ENCODE results near the gene TRAPPC10. TPM values are rescaled to one million over a fixed set of nuclear protein-coding genes. Genes with fewer than 3 reads are reported as not detected.

The TRAPPC10 gene
- total RNA-seq, 1 donor: 25.3 TPM

GRCh38 chr21:44027607-44028286, 15.6 kb downstream of the TRAPPC10 start:
- H3K4me3 ChIP-seq (ENCODE audit: low read depth, low read length): no peak overlapping the region
- DNase-seq (ENCODE audit: low read depth): no peak
- TF ChIP-seq CTCF (IDR thresholded peaks at IDR 0.05; ENCODE audit: insufficient read depth, low read length): no peak

- no peak for TF ChIP-seq CTCF (IDR thresholded peaks at IDR 0.05; ENCODE audit: insufficient read depth, low read length)
- no peak for DNase-seq (ENCODE audit: low read depth)
Observed at GRCh38 chr21:44028287-44028659, 16.2 kb downstream of the TRAPPC10 start.

GRCh38 chr21:44029460-44030087, 17.5 kb downstream of the TRAPPC10 start:
- H3K4me3 ChIP-seq (ENCODE audit: low read depth, low read length): no peak overlapping the region
- no peak for TF ChIP-seq CTCF (IDR thresholded peaks at IDR 0.05; ENCODE audit: insufficient read depth, low read length)
- DNase-seq (ENCODE audit: low read depth): no peak

More at GRCh38 chr21:44028287-44028659, 16.2 kb downstream of the TRAPPC10 start:
- H3K4me3 ChIP-seq (ENCODE audit: low read depth, low read length): no peak overlapping the region

- H3K4me3 ChIP-seq (ENCODE audit: low read depth, low read length): no peak overlapping the region
- no peak for TF ChIP-seq CTCF (IDR thresholded peaks at IDR 0.05; ENCODE audit: insufficient read depth, low read length)
- no peak for DNase-seq (ENCODE audit: low read depth)
Observed at GRCh38 chr21:44035244-44035643, 23.1 kb downstream of the TRAPPC10 start.

- DNase-seq (ENCODE audit: low read depth): no peak
- TF ChIP-seq CTCF (IDR thresholded peaks at IDR 0.05; ENCODE audit: insufficient read depth, low read length): no peak
- H3K4me3 ChIP-seq (ENCODE audit: low read depth, low read length): no peak overlapping the region
Observed at GRCh38 chr21:44038063-44038462, 26.0 kb downstream of the TRAPPC10 start.

GRCh38 chr21:44039828-44040227, 27.7 kb downstream of the TRAPPC10 start:
- H3K4me3 ChIP-seq (ENCODE audit: low read depth, low read length): no peak overlapping the region
- no peak for TF ChIP-seq CTCF (IDR thresholded peaks at IDR 0.05; ENCODE audit: insufficient read depth, low read length)
- DNase-seq (ENCODE audit: low read depth): no peak

All from fibroblast of the aortic adventitia (primary cell).